PFSK-1 (cell line): ENCODE data around the gene LTBP1.

Experiments used
- POLR2AphosphoS5 ChIP-seq: IDR thresholded peaks from 2 replicates; pipeline ENCODE4 v1.6.1; 2012; ENCODE audit warnings: low read depth, mild to moderate bottlenecking, control low read depth, low read length, moderate library complexity
- REST ChIP-seq, 2 experiments: IDR thresholded peaks; 2 replicates each; pipeline versions ENCODE4 v1.6.1 to v1.8.0; 2011 to 2012; ENCODE audit warnings: low read depth in 2 of 2, low read length in 2 of 2, control low read depth in 1 of 2, inconsistent platforms in 1 of 2, mild to moderate bottlenecking in 1 of 2, moderate library complexity in 1 of 2; ENCODE audit not compliant: insufficient read depth in 1 of 2

DNA sequence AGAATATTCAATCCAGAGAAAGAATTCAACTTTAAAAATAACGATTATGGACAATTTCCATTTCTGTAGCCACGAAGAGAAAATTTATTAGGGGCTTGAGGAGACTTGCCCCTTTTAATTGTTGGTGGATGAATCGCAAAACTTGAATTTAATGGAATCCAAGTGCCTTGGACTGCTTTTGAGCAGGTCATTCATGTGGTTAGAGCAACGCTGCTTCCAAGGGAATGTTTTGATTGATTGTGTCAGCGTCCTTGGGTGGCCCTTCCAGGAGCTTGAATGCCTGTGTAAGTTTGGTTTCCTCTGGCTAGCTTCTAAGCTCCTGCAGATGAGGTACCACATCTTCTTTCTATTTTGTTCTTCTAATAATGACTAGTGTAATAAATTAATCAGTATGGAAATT is 213.4 kb downstream of the LTBP1 start:
- no peak for TF ChIP-seq REST (IDR thresholded peaks at IDR 0.05; ENCODE audit: insufficient read depth in 1 of 2, low read depth in 2 of 2, low read length in 2 of 2)
- TF ChIP-seq POLR2AphosphoS5, result no peak
